GM12878 (cell line): ENCODE measurements around the gene DCUN1D3. TPM values are rescaled to one million over a fixed set of nuclear protein-coding genes. Genes with fewer than 3 reads are reported as not detected.

Experiments
- ATAC-seq: fragments of 200-7000 bp; cut with Tn5 transposase; 3 replicates; pipeline ENCODE4 v1.9.1; 2020; ENCODE audit warnings: mild to moderate bottlenecking, moderate library complexity
- BruUV-seq: library from RNA; stranded (reverse); fragments of 400-500 nt; replicated peaks from 2 replicates; lab custom pipeline; 2021; lab: Mats Ljungman, UMichigan
- CTCF ChIA-PET: fragments of 300-600 bp; sonication (Branson Sonifier 250); formaldehyde crosslinking; extraction: SDS; loops from one replicate; lab custom pipeline; 2021; ENCODE audit warnings: inconsistent platforms; lab: Yijun Ruan, JAX
- POLR2A ChIA-PET: fragments of 350-600 bp; formaldehyde crosslinking; extraction: SDS; loops from one replicate; lab custom pipeline; 2021; ENCODE audit warnings: inconsistent platforms; lab: Charles Lee
- RAD21 ChIA-PET: fragments of 300-600 bp; sonication (Branson Sonifier 250); formaldehyde crosslinking; loops from one replicate; lab custom pipeline; 2023; ENCODE audit warnings: antibody characterized with exemption; ENCODE audit not compliant: unreplicated experiment; lab: Charles Lee
- SMC1A ChIA-PET: fragments of 300-600 bp; sonication (Branson Sonifier 250); formaldehyde crosslinking; loops from one replicate; lab custom pipeline; 2023; ENCODE audit not compliant: unreplicated experiment, uncharacterized antibody; lab: Charles Lee
- DNase-seq: peaks from one replicate; pipeline ENCODE4 v3.0.0-alpha.2; 2011; ENCODE audit warnings: low read depth, low spot score
- FAIRE-seq: peaks from 3 replicates; lab custom pipeline; 2011; peaks lifted over from hg19 to GRCh38; lab: Jason Lieb, UNC
- H2AFZ ChIP-seq: 2 replicates; pipeline ENCODE4 v1.6.0; 2011; ENCODE audit warnings: low read depth, low read length, control low read depth; ENCODE audit not compliant: control insufficient read depth
- H3K27ac ChIP-seq: 2 replicates; pipeline ENCODE4 v1.5.1; 2011; ENCODE audit warnings: control low read depth; ENCODE audit not compliant: control insufficient read depth, insufficient read depth
- H3K27me3 ChIP-seq, 2 experiments: replicated peaks in 1 of 2; 2 replicates each; pipeline versions ENCODE4 v1.6.0 to v1.6.1; 2011; ENCODE audit warnings: low read length in 1 of 2; ENCODE audit not compliant: control insufficient read depth in 2 of 2, insufficient read depth in 2 of 2
- H3K36me3 ChIP-seq, 2 experiments: 2 replicates each; pipeline ENCODE4 v1.5.1; 2011; ENCODE audit warnings: low read length in 1 of 2; ENCODE audit not compliant: control insufficient read depth in 2 of 2, insufficient read depth in 2 of 2
- H3K4me1 ChIP-seq: 2 replicates; pipeline ENCODE4 v1.6.1; 2011; ENCODE audit warnings: mild to moderate bottlenecking, low read length, moderate library complexity, mixed read lengths; ENCODE audit not compliant: control insufficient read depth, insufficient read depth
- H3K4me2 ChIP-seq: 2 replicates; pipeline ENCODE4 v1.6.0; 2011; ENCODE audit warnings: control low read depth; ENCODE audit not compliant: control insufficient read depth, insufficient read depth
- H3K4me3 ChIP-seq: fragments of 200-600 bp; sonication (generic); 2 replicates; pipeline ENCODE4 v1.5.1; 2016
- H3K79me2 ChIP-seq: 2 replicates; pipeline ENCODE4 v1.6.0; 2011; ENCODE audit warnings: low read length; ENCODE audit not compliant: control insufficient read depth, insufficient read depth
- H3K9ac ChIP-seq: 2 replicates; pipeline ENCODE4 v1.8.0; 2011; ENCODE audit warnings: low read length, control low read depth, mixed read lengths; ENCODE audit not compliant: control insufficient read depth, insufficient read depth
- H3K9me3 ChIP-seq: replicated peaks from 3 replicates; pipeline ENCODE4 v1.5.1; 2011; ENCODE audit warnings: mild to moderate bottlenecking, low read length; ENCODE audit not compliant: control insufficient read depth, insufficient read depth
- H4K20me1 ChIP-seq: 2 replicates; pipeline ENCODE4 v1.6.0; 2011; ENCODE audit not compliant: control insufficient read depth, insufficient read depth
- BCLAF1 ChIP-seq: fragments of 450-650 bp; IDR thresholded peaks from 2 replicates; pipeline ENCODE4 v1.6.1; 2017; ENCODE audit warnings: antibody characterized with exemption, mild to moderate bottlenecking, moderate library complexity
- CEBPB ChIP-seq, 2 experiments: fragments of 150-350 bp in 1 of 2; IDR thresholded peaks; 2 replicates each; pipeline ENCODE4 v1.6.1; 2012 to 2014; ENCODE audit warnings: low read depth in 2 of 2, low read length in 2 of 2, borderline replicate concordance in 1 of 2, inconsistent platforms in 1 of 2
- FOXK2 ChIP-seq: fragments of 450-650 bp; IDR thresholded peaks from 2 replicates; pipeline ENCODE4 v1.6.1; 2017; ENCODE audit warnings: mild to moderate bottlenecking, moderate library complexity
- HDAC6 ChIP-seq: fragments of 200-600 bp; sonication (generic); IDR thresholded peaks from one replicate; pipeline ENCODE4 v1.8.0; 2017; ENCODE audit warnings: antibody characterized with exemption; ENCODE audit not compliant: unreplicated experiment
- HDGF ChIP-seq: fragments of 450-650 bp; IDR thresholded peaks from 2 replicates; pipeline ENCODE4 v1.6.1; 2016; ENCODE audit warnings: antibody characterized with exemption
- NRF1 ChIP-seq: conservative IDR thresholded peaks from 2 replicates; pipeline ENCODE4 v1.6.1; 2011; ENCODE audit warnings: mild to moderate bottlenecking, low read depth, low read length, improper control_type of control experiment
- POLR2AphosphoS5 ChIP-seq: IDR thresholded peaks from 2 replicates; pipeline ENCODE4 v1.6.1; 2011; ENCODE audit warnings: mild to moderate bottlenecking, low read length, inconsistent platforms
- RFX5 ChIP-seq: IDR thresholded peaks from 2 replicates; pipeline ENCODE4 v1.6.1; 2011; ENCODE audit warnings: low read depth, low read length, improper control_type of control experiment
- SUPT20H ChIP-seq: IDR thresholded peaks from 2 replicates; pipeline ENCODE4 v1.6.1; 2011; ENCODE audit warnings: low read depth, mild to moderate bottlenecking, low read length, moderate library complexity, borderline replicate concordance; ENCODE audit not compliant: control insufficient read depth
- TARDBP ChIP-seq: IDR thresholded peaks from 2 replicates; pipeline ENCODE4 v1.6.1; 2016; ENCODE audit warnings: borderline replicate concordance
- ZBTB33 ChIP-seq: fragments of 450-650 bp; IDR thresholded peaks from 2 replicates; pipeline ENCODE4 v1.6.1; 2017; ENCODE audit warnings: mild to moderate bottlenecking
- WGBS: methylation state at CpG from one replicate; pipeline ENCODE4 v1.1.6; 2016; ENCODE audit warnings: low lambda C conversion rate; ENCODE audit not compliant: insufficient replicate concordance, insufficient coverage; ENCODE audit errors: missing lambda C conversion rate; 5-methylcytosine and 5-hydroxymethylcytosine counted together
- in situ Hi-C: fragments of 300-500 bp; cut with MboI; formaldehyde crosslinking; loops from 9 replicates; pipeline ENCODE4 v1.14.3; 2018; ENCODE audit warnings: mixed read lengths
- intact Hi-C: fragments of 100-400 bp; cut with micrococcal nuclease; formaldehyde crosslinking; loops from one replicate; pipeline ENCODE4 v1.14.2; 2022; ENCODE audit not compliant: unreplicated experiment
- polyA plus RNA-seq, 11 experiments: library from polyadenylated mRNA; depleted of rRNA in 4 of 11; unstranded in 6 of 11; stranded (reverse) in 5 of 11; fragments of >200 nt; fragmentation: Nextera tagmentation in 4 of 11; fragmentation: Illumina TruSeq in 1 of 11; extraction: Ambion mirVana in 4 of 11; extraction: Trizol in 1 of 11; gene quantifications; 1 replicate in 1 of 11; 2 replicates in 10 of 11; pipeline versions ENCODE4 v1.2.1 to v1.2.3, GENCODE V29; 2011 to 2016; ENCODE audit warnings: inconsistent platforms in 2 of 11, missing spikeins in 2 of 11, low read depth in 1 of 11
- total RNA-seq, 4 experiments: library from RNA; depleted of rRNA in 3 of 4; stranded (reverse); fragments of >200 nt in 3 of 4; fragmentation: Illumina TruSeq in 1 of 4; extraction: Trizol in 1 of 4; gene quantifications; 2 replicates each; pipeline versions ENCODE4 v1.2.1 to v1.2.3, GENCODE V29; 2013 to 2021
- TF ChIP-seq, protein P1 (sequence below): IDR thresholded peaks from 2 replicates; pipeline ENCODE4 v1.6.1; 2012; ENCODE audit warnings: mild to moderate bottlenecking, low read depth, low read length

DCUN1D3 gene
- total and polyA plus RNA-seq, 10 of the 15 experiments (the other 5 are each of a cell fraction or from before 2014, with no cell fraction given) = 0.47 to 4.5 (median 1.9) TPM

DNA sequence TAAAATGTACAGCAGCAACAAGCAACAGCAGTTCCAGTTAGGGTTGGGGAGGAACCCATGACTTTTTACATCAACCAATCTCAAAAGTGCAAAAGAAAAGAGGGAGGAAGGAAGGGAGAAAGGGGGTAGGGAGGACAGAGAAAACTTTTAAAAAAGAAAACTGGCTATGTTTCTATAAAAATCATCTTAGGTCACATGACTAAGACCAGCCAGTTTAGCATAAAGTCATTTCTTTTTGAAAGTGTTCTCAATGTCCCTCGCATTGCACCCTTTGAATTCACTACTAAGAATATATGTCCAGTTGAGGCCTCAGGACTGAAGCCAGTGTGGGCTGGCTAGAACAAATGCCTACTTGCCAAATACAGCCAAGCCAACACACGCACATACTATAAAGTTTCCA lies 28.9 kb downstream of the DCUN1D3 start:
- H3K4me2 ChIP-seq = no peak overlapping the region
- H2AFZ ChIP-seq = no peak overlapping the region
- ChIA-PET POLR2A (interaction anchor here (1.3 to 2.4 kb wide), 2 partner anchors 28 to 29 kb away, joined by 3 to 11 read pairs; partner anchors contain the start of genes DCUN1D3 and LYRM1), SMC1A (interaction anchor here (1.1 to 6.3 kb wide), 4 partner anchors 12 to 29 kb away, joined by 3 to 50 read pairs (median 8); partner anchors contain the start of genes DCUN1D3 and LYRM1), RAD21 (interaction anchor here (1.0 kb wide), 1 partner anchor 28 kb away, joined by 3 read pairs; no protein-coding TSS in a partner anchor), CTCF (no interaction called here)
- intact Hi-C loops (no loop called here), in situ Hi-C loops (no loop called here)
- DNase-seq (no peak), ATAC-seq (no peak), FAIRE-seq (no peak)
- H3K27ac ChIP-seq = no peak overlapping the region
- H3K9ac ChIP-seq = no peak overlapping the region
- no peaks in the 10 kb centered on the region for H3K27me3 ChIP-seq
- peaks cover 12% of the 10 kb centered on the region for H3K79me2 ChIP-seq
- no peaks in the 10 kb centered on the region for H3K36me3 ChIP-seq
- H3K9me3 ChIP-seq = no peaks in the 10 kb centered on the region; the same call in 2 of the 3 replicates
- 75% methylated on average over 2 of the region's 2 CpGs for WGBS
- no peaks in the 10 kb centered on the region for H4K20me1 ChIP-seq
- no peak overlapping the region for H3K4me3 ChIP-seq
- H3K4me1 ChIP-seq = peaks cover 46% of the 10 kb centered on the region
- BruUV-seq = no TSS peak
- TF ChIP-seq HDGF = no peak
- no peak for TF ChIP-seq FOXK2
- TF ChIP-seq, protein P1, sequence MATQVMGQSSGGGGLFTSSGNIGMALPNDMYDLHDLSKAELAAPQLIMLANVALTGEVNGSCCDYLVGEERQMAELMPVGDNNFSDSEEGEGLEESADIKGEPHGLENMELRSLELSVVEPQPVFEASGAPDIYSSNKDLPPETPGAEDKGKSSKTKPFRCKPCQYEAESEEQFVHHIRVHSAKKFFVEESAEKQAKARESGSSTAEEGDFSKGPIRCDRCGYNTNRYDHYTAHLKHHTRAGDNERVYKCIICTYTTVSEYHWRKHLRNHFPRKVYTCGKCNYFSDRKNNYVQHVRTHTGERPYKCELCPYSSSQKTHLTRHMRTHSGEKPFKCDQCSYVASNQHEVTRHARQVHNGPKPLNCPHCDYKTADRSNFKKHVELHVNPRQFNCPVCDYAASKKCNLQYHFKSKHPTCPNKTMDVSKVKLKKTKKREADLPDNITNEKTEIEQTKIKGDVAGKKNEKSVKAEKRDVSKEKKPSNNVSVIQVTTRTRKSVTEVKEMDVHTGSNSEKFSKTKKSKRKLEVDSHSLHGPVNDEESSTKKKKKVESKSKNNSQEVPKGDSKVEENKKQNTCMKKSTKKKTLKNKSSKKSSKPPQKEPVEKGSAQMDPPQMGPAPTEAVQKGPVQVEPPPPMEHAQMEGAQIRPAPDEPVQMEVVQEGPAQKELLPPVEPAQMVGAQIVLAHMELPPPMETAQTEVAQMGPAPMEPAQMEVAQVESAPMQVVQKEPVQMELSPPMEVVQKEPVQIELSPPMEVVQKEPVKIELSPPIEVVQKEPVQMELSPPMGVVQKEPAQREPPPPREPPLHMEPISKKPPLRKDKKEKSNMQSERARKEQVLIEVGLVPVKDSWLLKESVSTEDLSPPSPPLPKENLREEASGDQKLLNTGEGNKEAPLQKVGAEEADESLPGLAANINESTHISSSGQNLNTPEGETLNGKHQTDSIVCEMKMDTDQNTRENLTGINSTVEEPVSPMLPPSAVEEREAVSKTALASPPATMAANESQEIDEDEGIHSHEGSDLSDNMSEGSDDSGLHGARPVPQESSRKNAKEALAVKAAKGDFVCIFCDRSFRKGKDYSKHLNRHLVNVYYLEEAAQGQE = no peak
- no peak for TF ChIP-seq NRF1
- TF ChIP-seq BCLAF1 = no peak
- no peak for TF ChIP-seq ZBTB33
- no peak for TF ChIP-seq SUPT20H
- no peak for TF ChIP-seq TARDBP
- no peak for TF ChIP-seq POLR2AphosphoS5
- no peak for TF ChIP-seq CEBPB (IDR thresholded peaks at IDR 0.05; ENCODE audit: borderline replicate concordance in 1 of 2, low read depth in 2 of 2, low read length in 2 of 2)
- no peak for TF ChIP-seq HDAC6
- TF ChIP-seq RFX5 = no peak
